SK-MEL-5 (cell line): Measurements from ENCODE around the gene SGPL1. TPM values are rescaled to one million over a fixed set of nuclear protein-coding genes. Genes with fewer than 3 reads are reported as not detected.
A peak's percentile ranks its signal among the peaks of the same experiment; 100 is the strongest.
"Not testable (repeated sequence)": the region's sequence is repeated elsewhere in the genome, so short reads cannot be mapped to it uniquely, and the experiment has no call there.

Experiments
- DNase-seq: peaks from one replicate; pipeline ENCODE4 v3.0.0-alpha.2; 2016; ENCODE audit warnings: low read depth, low spot score
- in situ Hi-C: cut with HindIII; loops from 2 replicates; pipeline ENCODE4 v1.10.0; 2016; ENCODE audit warnings: low sequenced_read_pairs, high pct_unique_total_duplicates, low pct_unique_long_range_greater_than_20kb
- polyA plus RNA-seq, 2 experiments: library from polyadenylated mRNA; depleted of rRNA; stranded (reverse); fragments of >200 nt; gene quantifications; 2 replicates each; pipeline ENCODE4 v1.2.3, GENCODE V29; 2015
- total RNA-seq: library from RNA; depleted of rRNA; stranded (reverse); fragments of >200 nt; shearing (Covaris generic); gene quantifications from 2 replicates; pipeline ENCODE4 v1.2.3, GENCODE V29; 2014; rRNA removed

SGPL1 gene, protein sequence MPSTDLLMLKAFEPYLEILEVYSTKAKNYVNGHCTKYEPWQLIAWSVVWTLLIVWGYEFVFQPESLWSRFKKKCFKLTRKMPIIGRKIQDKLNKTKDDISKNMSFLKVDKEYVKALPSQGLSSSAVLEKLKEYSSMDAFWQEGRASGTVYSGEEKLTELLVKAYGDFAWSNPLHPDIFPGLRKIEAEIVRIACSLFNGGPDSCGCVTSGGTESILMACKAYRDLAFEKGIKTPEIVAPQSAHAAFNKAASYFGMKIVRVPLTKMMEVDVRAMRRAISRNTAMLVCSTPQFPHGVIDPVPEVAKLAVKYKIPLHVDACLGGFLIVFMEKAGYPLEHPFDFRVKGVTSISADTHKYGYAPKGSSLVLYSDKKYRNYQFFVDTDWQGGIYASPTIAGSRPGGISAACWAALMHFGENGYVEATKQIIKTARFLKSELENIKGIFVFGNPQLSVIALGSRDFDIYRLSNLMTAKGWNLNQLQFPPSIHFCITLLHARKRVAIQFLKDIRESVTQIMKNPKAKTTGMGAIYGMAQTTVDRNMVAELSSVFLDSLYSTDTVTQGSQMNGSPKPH
- total RNA-seq, result 25.8 and 27.4 TPM in 2 replicates
- polyA plus RNA-seq (2015; cell fraction: cytosol; rRNA removed), result 23.8 and 31.4 TPM in 2 replicates
- polyA plus RNA-seq (2015; cell fraction: nucleus; rRNA removed), result 15.9 and 21.0 TPM in 2 replicates

- in situ Hi-C loops, result no loop called here
Measured at GRCh38 chr10:70815504-70816219, at the start of gene SGPL1. SGPL1 (plus strand) TSS chr10:70815948; CDS start chr10:70816854, 906 bp downstream.

GRCh38 chr10:70768026-70768685 is 47.6 kb upstream of the SGPL1 start:
- in situ Hi-C loops, DNase-seq: not testable (repeated sequence)

More at GRCh38 chr10:70815504-70816219, at the start of gene SGPL1:
- peak; percentile 74 for DNase-seq

DNA sequence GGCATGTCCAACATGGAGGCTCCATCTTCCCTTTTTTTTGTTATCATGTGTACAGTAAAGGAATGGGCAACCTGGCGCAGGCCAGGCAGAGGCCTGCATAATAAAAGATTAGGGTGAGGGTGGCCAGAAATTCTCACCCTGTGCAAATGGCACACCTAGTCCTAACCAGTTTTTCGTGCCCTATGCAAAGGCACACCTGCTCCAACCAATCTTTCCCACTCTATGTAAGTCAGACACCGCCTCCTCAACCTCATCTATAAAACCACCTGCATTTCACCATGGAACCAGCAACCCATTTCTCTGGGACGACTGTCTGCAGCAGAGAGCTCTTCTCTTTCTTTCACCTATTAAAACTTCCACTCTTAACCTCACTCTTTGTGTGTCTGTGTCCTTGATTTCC is 46.6 kb upstream of the SGPL1 start:
- no peak for DNase-seq
- in situ Hi-C loops, result no loop called here

GRCh38 chr10:70770001-70770400 is 45.7 kb upstream of the SGPL1 start:
- DNase-seq, result no peak
- in situ Hi-C loops, result no loop called here

- DNase-seq, in situ Hi-C loops: not testable (repeated sequence)
Measured at GRCh38 chr10:70770516-70770915, 45.2 kb upstream of the SGPL1 start.

DNA sequence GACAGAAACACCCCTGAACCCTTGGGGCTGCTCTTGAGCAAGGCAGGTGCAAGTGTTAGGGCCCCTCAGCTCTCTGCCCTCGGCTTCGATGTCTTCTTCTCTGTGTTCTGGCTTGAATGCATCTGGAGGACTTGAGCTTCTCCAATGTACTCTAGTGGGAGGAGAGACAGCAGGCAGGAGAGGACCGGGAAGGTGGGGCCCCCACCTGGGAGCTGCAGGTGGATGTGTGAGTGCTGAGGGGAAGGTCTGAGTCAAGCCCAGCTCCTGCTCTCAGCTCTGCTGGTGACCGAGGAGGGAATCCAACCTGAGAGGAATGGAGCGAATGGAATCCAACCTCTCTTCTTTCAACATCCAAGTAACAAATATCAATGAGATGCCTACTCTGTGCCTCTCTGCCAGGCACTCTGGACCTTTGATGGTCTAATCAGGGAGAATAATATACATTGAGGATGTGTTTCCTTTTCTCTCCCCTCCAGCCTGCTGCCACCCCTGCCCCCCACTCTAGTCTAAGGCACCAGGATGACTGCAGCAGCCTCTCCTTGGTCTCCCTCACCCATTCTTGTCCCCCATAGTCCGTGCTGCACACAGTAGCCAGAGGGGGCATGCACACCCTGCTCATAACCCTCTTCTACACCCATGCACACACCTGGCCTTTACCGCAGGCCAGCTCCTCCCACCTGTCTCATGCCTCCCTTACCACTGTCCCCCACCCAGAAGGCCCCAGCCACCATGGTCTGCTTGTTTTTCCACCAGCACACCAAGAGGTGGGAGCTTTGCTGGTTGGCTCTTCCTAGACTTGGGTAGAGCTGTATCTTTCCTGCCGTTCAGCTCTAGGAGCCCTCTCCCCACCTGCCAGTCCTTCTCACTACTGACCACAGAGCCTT is 44.2 kb upstream of the SGPL1 start:
- in situ Hi-C loops, result no loop called here

GRCh38 chr10:70772627-70773026 is 43.1 kb upstream of the SGPL1 start:
- in situ Hi-C loops, result no loop called here
- DNase-seq, result no peak

More for the DNA sequence above, 44.2 kb upstream of the SGPL1 start:
- no peak for DNase-seq

- in situ Hi-C loops, result no loop called here
Measured at GRCh38 chr10:70773461-70773860, 42.3 kb upstream of the SGPL1 start.

GRCh38 chr10:70773965-70774809 is 41.6 kb upstream of the SGPL1 start:
- no peak for DNase-seq
- in situ Hi-C loops, result no loop called here

More at GRCh38 chr10:70773461-70773860, 42.3 kb upstream of the SGPL1 start:
- DNase-seq, result no peak

GRCh38 chr10:70774810-70775678 is 40.7 kb upstream of the SGPL1 start:
- in situ Hi-C loops, result no loop called here
- no peak for DNase-seq

DNA sequence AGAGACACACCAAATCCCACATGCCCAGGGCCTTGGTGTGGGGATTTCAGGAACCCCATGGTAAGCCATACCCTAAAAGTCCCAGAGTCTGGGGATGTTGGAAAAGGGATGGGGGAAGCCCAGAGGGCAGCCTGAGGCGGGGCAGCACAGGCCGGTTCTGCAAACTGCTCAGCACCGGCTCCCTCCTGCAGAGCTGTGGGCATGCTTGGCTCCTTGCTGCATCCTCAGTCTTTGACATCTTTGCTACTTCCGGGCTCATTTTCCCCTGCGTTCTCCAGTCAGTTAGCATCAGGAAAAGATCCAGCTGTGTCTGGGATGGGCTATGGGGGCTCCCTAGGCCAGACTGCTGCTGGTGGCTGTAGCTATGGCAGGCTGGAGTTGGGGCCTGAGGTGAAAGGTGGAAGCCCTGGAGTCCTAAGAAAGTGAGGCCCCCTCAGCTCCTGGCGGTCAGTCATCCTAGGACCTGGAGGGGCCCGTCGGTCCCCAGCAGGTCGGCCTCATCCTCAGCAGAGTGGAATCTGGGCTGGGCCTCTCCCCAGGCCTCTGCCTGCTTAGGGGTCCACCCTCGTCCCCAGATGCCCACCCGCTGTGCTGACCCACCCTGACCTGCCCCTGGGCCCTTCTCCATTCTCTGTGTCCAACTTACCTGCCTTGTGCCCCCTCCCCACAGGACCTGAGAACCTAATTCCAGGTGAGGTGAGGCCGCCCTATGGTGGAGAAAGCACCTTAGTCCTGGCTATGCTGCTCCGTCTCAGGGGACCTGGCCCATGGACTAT is 39.9 kb upstream of the SGPL1 start:
- no peak for DNase-seq
- in situ Hi-C loops, result no loop called here

GRCh38 chr10:70776455-70777005 is 39.2 kb upstream of the SGPL1 start:
- in situ Hi-C loops, result no loop called here
- DNase-seq, result no peak

DNA sequence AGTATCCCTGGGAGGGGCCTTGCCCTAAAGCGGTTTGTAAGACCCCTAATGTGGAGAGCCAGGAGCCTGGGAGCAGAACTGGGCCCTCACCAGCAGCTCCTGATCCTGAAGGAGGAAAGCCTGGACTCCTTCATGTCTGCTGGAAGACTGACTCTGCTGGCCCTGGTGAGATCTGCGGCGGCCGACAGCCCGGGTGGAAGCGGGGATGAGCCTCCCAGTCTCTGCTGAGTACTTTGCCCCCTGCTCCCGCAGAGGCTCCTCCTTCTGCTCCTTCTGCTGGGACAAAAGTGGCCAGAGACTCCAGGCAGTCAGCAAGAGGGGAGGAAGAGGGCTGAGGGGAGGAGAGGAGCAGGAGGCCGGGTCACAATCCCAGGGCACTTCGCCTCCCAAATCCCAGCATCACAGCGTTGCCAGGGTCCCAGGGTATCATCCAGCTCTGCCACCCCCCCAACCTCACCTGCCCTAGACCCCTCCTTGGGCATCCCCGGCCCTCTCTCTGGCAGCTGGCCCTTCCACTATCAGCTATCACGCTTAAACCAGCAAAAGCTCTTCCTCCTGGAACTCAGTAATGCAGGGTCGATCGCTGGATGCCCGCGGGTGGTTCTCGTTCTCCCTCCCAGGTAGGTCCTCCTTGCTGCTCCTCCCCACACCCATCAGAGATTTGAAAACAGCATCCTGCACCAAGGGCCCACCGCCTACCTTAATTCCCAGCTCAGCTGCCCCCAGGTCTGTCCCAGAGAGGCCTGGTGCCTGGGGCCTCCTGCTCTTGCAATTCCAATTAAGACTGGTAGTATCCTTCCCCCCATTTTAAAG is 38.5 kb upstream of the SGPL1 start:
- in situ Hi-C loops, result no loop called here
- no peak for DNase-seq
